HG02885 (cell line): ENCODE data around the gene MRPS9.

ENCODE experiments used
- ATAC-seq: cut with Tn5 transposase; IDR thresholded peaks from one replicate; pipeline ENCODE4 v1.9.1; 2021; ENCODE audit warnings: mild to moderate bottlenecking; ENCODE audit not compliant: unreplicated experiment, poor library complexity

Gene MRPS9

GRCh38 chr2:105037572-105038382 is at the start of gene MRPS9:
MRPS9 (plus strand) TSS chr2:105038069; CDS start chr2:105038093, 24 bp downstream.
- peak; percentile 100 for ATAC-seq

DNA sequence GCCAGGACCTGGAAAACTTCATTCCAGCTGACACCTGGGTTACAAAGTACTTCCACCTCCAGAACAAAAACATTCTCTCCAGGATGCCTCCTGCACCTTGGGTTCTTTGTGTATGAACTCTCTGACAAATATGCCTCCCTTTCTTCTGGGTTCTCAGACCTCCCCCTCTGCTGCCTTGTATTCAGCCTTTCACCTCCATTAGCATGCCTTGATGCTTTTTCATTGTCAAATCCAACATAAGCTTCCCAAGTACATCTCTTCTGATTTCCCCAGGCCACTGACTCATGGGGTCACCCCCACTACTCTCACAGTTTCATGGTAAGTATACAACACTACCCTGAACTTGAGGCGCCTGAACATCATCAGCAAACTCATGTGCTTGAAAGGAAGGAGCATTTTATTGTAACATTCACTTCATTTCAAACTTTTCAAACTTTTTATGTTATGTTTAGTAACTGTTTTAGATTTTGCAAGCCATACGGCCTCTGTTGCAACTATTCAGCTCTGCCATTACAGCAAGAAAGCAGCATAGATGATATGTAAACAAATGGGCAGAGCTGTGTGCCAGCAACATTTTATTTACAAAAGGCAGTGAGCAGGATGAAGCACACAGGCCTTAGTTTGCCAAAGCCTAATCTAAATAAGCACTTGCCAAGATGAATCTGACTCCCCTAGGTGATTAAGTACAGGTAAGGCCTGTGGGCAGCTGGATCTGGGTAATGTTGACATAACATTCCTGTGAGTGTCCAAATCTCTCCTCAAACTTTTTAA is 32.5 kb upstream of the MRPS9 start:
- ATAC-seq: no peak

DNA sequence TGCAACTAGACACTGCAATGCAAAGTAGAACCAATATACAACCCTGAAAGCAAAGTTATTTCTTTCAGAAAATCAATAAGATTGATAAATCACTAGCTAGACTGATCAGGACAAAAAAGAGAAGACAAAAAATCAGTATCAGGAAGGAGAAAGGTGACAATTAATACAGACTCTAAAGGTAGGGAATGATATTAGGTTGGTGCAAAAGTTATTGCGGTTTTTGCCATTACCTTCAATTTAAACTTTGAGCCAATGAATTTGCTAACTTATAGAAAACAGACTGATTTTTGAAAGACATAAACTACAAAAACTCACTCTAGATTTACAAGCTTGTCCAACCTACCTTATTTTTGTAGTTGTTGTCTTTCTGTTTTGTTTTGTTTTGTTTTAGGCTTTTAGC is 30.5 kb upstream of the MRPS9 start:
- ATAC-seq: no peak

GRCh38 chr2:105032476-105032875 is 5.4 kb upstream of the MRPS9 start:
- no peak for ATAC-seq

DNA sequence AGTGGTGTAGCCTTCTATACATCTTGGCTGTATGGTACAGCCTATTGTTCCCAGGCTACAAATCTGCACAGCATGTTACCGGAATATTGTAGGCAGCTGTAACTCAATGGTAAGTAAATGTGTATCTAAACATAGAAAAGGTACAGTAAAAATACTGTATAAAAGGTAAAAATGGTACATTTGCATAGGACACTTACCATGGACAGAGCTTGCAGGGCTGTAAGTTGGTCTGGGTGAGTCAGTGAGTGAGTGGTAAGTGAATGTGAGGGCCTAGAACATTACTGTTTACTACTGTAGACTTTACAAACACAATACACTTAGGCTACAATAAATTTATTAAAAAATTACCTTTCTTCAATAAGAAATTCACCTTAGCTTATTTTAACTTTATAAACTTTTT is 3.7 kb upstream of the MRPS9 start:
- no peak for ATAC-seq

- ATAC-seq: peak; percentile 12
Measured at GRCh38 chr2:105038383-105039061, 653 bp downstream of the MRPS9 start.

DNA sequence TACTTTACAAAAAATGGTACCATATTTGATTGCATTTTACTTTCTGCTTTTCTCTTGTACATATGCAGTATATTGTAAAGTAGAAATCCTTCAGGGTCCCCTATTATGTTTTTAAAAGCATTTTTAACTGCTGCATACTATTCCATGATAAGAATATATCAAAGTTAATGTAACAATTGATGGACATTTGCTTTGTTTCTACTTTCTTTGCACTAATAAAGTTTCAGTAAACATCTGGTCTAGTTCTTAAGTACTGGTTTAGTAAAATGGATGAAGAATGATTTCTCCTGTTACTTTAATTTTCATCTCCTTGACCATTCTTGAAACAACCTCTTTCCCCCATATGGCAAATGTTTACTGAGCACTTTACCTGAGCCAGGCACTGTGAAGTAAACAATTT is 1.7 kb downstream of the MRPS9 start:
- no peak for ATAC-seq

- ATAC-seq: no peak
Measured at GRCh38 chr2:105042189-105042588, 4.3 kb downstream of the MRPS9 start.

DNA sequence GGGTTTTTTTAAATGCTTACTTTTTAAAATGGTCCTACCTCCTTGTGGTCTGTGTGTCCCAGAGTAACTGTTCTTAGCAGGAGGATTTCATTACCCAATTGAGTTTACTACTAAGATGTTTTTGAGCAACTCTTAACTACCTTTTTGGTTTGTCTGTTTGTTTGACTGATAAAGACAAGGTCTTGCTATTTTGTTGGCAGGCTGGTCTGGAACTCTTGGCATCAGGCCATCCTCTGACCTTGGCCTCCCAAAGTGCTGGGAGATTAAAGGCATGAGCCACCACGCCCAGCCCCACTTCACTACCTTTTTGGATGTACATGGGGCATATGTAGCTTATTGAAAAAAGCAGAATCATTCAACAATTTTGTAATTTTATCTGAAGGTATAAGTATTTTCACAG is 14.9 kb downstream of the MRPS9 start:
- no peak for ATAC-seq

DNA sequence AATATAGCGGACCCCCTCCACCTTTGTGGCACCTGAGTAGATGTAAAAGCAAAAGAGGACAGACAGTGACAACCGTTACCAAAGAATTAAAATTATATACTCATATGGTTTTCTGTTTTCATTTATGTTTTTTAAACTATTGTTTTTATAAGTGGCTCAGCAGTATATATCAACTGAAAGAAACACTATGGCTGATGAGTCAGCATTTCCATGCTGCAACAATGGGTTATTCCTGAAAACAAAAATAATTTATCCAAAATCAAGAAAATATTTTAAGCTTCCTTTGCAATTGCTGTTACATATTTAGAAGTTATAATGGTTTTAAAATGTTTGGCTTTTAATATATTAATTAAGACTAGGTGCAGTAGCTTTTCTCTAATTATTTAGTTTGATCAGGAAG is 17.7 kb downstream of the MRPS9 start:
- no peak for ATAC-seq

- ATAC-seq: no peak
Measured at GRCh38 chr2:105056245-105056644, 18.4 kb downstream of the MRPS9 start.

DNA sequence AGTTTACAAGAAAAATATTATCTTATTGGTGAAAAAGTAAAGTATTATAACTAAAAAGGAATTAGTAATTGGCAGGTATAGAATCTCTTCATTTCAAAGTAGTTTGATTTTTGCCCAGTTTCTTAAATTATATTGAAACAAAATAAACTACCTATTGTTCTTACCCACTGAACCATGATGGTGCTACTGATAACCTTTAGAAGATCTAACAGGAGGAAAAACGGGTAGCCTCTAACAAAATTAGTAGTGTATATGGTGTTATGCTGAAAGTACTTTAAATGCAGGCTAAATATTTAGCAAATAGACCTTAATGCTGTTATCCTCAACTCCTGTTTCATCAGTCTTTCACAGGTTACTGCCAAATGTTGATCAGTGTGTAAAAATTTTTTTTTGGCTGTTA is 19.1 kb downstream of the MRPS9 start:
- ATAC-seq: no peak

DNA sequence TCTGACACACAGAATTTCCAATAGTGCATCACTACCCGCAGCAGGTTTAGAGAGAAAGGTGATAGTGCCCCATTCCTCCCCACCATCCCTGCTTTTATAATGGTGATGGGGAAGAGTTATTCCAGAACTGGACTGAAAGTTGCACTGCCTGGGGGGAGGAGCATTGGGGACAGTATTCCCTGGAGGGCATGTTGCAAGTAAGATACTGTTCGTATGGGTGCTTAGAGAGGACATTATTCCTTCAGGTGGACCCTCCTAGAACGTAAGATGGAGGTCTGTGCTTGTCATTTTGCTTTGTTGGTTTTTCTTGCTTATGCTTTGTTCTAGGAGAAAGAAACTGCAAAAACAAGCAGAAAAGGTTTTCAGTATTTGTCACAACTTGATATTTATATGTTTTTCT is 23.7 kb downstream of the MRPS9 start:
- ATAC-seq: no peak

GRCh38 chr2:105062158-105062557 is 24.3 kb downstream of the MRPS9 start:
- ATAC-seq: no peak

DNA sequence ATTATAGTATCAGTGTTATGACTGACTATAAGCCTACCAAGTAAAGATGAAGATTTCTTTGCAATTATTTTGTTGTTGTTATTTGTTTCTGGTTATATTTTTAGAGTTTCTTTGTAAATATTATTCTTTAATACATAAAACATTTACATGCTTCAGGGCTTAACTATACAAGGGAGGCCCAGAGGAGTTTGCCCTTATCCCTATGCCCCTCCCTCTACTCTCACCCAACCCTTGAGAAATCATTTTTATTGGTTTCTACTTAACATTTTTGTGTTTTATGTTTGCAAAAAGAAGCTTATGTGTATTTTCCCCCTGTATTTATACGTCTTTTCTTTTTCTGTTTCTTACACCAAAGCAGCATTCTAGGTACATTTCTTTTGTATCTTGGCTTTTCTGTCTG is 30.5 kb downstream of the MRPS9 start:
- ATAC-seq: no peak

DNA sequence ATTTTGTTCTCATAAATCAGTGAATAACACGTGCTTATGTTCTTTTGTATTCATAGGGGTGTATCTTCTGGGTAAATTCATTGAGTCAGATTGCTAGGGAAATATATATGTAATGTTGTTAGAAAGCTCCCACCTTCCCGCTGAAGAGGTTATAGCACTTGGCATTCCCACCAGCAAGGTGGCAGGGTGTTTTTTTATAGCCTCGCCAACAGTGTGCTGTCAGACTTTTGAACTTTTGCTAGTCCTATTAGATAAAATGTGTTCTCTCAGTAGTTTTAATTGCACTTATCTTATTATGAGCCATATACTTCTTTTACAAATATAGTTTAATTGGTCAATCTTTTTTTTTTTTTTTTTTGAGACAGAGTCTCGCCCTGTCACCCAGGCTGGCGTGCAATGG is 31.0 kb downstream of the MRPS9 start:
- no peak for ATAC-seq

DNA sequence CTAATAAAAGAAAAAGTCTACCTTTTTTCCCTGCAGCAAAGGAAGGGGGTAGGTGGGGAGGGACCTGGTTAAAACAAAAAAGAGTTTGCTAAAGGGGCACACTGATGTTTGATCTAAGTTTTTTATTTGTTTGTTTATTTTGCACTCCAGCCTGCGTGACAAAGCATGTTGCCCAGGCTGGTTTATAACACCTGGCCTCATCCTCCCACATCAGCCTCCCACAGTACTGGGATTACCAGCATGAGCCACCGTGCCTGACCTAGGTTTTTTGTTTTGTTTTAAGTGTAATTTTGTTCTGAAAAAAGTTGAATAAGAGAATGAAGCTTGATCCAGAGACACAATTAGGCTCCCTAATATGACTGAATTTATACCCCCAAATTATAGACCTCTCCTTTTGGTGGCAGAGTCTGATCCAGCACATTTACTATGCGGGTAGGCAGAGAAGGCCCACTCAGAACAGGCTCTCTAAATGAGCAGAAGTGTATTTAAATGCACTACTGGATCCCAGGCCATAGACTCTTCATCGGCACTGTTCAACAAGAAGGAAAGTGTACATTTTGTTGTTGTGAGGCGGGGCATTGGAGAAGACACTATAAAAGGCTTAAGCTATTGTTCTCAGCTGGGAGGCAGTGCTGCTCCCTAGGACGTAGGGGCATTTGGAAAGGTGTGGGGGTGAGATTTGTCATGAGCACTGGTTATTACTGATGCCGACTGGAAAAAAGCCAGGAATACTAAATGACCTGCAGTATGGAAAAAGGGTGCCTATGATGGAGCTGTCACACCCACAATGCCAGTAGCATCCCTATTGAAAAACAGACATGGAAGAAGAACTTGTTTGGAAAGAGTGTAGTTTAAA is 32.4 kb downstream of the MRPS9 start:
- ATAC-seq: no peak

DNA sequence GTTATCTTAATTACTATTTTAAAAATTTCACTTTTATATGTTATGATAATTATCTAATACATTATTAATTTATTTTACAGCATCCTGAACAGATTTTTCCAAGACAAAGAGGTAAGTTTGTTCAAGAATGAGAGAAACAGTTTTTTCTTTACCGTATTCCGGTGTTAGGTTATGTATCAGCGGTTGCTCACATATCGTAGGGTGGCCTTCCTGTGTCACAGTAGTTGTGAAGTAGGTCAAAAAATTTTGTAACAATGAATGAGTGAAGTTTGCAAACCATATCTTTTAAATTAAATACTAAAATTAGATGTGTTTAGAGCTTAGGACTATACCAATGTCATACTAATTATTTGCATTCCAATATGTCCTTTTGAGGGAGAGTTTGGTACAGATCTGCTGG is 33.5 kb downstream of the MRPS9 start:
- no peak for ATAC-seq

GRCh38 chr2:105072039-105072438 is 34.2 kb downstream of the MRPS9 start:
- ATAC-seq: peak; percentile 91

DNA sequence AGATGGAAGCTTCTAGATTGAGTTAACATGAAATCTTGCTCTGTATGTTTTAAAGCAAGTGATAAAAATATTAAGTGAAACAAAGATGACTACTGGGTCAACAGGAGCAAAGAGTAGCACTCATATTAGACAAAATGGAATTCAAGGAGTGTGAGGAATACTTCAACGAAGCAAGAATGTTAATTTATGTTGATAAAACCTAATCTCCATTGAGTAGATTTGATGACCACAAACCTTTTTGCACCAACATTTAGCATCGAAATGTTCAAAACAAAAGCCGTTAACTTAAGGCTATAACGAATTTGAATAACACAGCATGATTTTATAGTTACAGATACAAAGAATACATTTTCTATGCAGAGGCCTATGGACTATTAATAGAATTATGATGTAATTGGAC is 35.7 kb downstream of the MRPS9 start:
- no peak for ATAC-seq
